Mesenchymal stem cell (in vitro differentiated cells and primary cell): ENCODE data around the gene PLGRKT.
"Not testable (repeated sequence)": the region's sequence is repeated elsewhere in the genome, so short reads cannot be mapped to it uniquely, and the experiment has no call there.

ENCODE experiments used
- DNase-seq: peaks from one replicate; pipeline ENCODE4 v3.0.0-alpha.2; 2013
- H2AFZ ChIP-seq: one replicate; pipeline ENCODE4 v1.6.1; 2013; ENCODE audit warnings: low read depth, mild to moderate bottlenecking, control low read depth, inconsistent platforms, low read length, moderate library complexity
- H2AK5ac ChIP-seq: 2 replicates; pipeline ENCODE4 v1.6.1; 2013; ENCODE audit warnings: low read length, moderate library complexity, mild to moderate bottlenecking, inconsistent platforms; ENCODE audit not compliant: severe bottlenecking
- H2BK120ac ChIP-seq: one replicate; pipeline ENCODE4 v1.6.1; 2013; ENCODE audit warnings: low read depth, mild to moderate bottlenecking, inconsistent platforms, low read length, moderate library complexity
- H2BK12ac ChIP-seq, 2 experiments: one replicate each; pipeline ENCODE4 v1.6.1; 2013; ENCODE audit warnings: inconsistent platforms in 2 of 2, low read length in 2 of 2, mild to moderate bottlenecking in 2 of 2, moderate library complexity in 2 of 2, control low read depth in 1 of 2
- H2BK15ac ChIP-seq: one replicate; pipeline ENCODE4 v1.6.1; 2013; ENCODE audit warnings: mild to moderate bottlenecking, low read depth, inconsistent platforms; ENCODE audit not compliant: poor library complexity, severe bottlenecking
- H2BK5ac ChIP-seq: 2 replicates; pipeline ENCODE4 v1.6.1; 2013; ENCODE audit warnings: low read depth, mild to moderate bottlenecking, low read length, control low read depth, inconsistent platforms; ENCODE audit not compliant: poor library complexity, severe bottlenecking
- H3K14ac ChIP-seq, 2 experiments: one replicate each; pipeline ENCODE4 v1.6.1; 2013; ENCODE audit warnings: inconsistent platforms in 2 of 2, low read length in 2 of 2, control low read depth in 1 of 2, mild to moderate bottlenecking in 1 of 2, moderate library complexity in 1 of 2
- H3K18ac ChIP-seq, 2 experiments: one replicate each; pipeline ENCODE4 v1.6.1; 2013; ENCODE audit warnings: inconsistent platforms in 2 of 2, low read length in 2 of 2, control low read depth in 1 of 2, low read depth in 1 of 2, mild to moderate bottlenecking in 1 of 2
- H3K23ac ChIP-seq, 2 experiments: one replicate each; pipeline ENCODE4 v1.6.1; 2013; ENCODE audit warnings: inconsistent platforms in 2 of 2, low read length in 2 of 2, mild to moderate bottlenecking in 2 of 2, moderate library complexity in 2 of 2, control low read depth in 1 of 2
- H3K27ac ChIP-seq: 2 replicates; pipeline ENCODE4 v1.5.1; 2013; ENCODE audit warnings: mild to moderate bottlenecking, moderate library complexity, low read length, control low read depth, inconsistent platforms; ENCODE audit not compliant: poor library complexity, severe bottlenecking
- H3K27me3 ChIP-seq, 2 experiments: 2 replicates each; pipeline versions ENCODE4 v1.6.1 to v1.7.0; 2013; ENCODE audit warnings: low read length in 2 of 2, mild to moderate bottlenecking in 2 of 2, moderate library complexity in 2 of 2, control low read depth in 1 of 2, inconsistent platforms in 1 of 2; ENCODE audit not compliant: control insufficient read depth in 1 of 2, insufficient read depth in 1 of 2
- H3K36me3 ChIP-seq, 2 experiments: 2 replicates each; pipeline versions ENCODE4 v1.6.1 to v1.7.0; 2013; ENCODE audit warnings: low read length in 2 of 2, control low read depth in 1 of 2, inconsistent platforms in 1 of 2, low read depth in 1 of 2, mild to moderate bottlenecking in 1 of 2; ENCODE audit not compliant: insufficient read depth in 2 of 2, control insufficient read depth in 1 of 2
- H3K4ac ChIP-seq, 2 experiments: one replicate each; pipeline ENCODE4 v1.6.1; 2013; ENCODE audit warnings: inconsistent platforms in 2 of 2, low read length in 2 of 2, mild to moderate bottlenecking in 2 of 2, moderate library complexity in 2 of 2, control low read depth in 1 of 2, low read depth in 1 of 2
- H3K4me1 ChIP-seq: 2 replicates; pipeline ENCODE4 v1.6.1; 2013; ENCODE audit warnings: low read depth, low read length, control low read depth; ENCODE audit not compliant: control insufficient read depth, insufficient read depth
- H3K4me2 ChIP-seq: 2 replicates; pipeline ENCODE4 v1.6.1; 2013; ENCODE audit warnings: low read length, mild to moderate bottlenecking, inconsistent platforms; ENCODE audit not compliant: poor library complexity, severe bottlenecking
- H3K4me3 ChIP-seq, 2 experiments: 2 replicates each; pipeline versions ENCODE4 v1.5.1 to v1.7.0; 2013; ENCODE audit warnings: low read length in 2 of 2, mild to moderate bottlenecking in 2 of 2, control low read depth in 1 of 2, low read depth in 1 of 2; ENCODE audit not compliant: insufficient read depth in 1 of 2
- H3K79me1 ChIP-seq: replicated peaks from 2 replicates; pipeline ENCODE4 v1.6.1; 2013; ENCODE audit warnings: mild to moderate bottlenecking, control low read depth, low read length, inconsistent platforms; ENCODE audit not compliant: poor library complexity, severe bottlenecking
- H3K9ac ChIP-seq: 2 replicates; pipeline ENCODE4 v1.7.0; 2013; ENCODE audit warnings: mild to moderate bottlenecking, low read length, moderate library complexity
- H3K9me3 ChIP-seq: 2 replicates; pipeline ENCODE4 v1.7.0; 2013; ENCODE audit warnings: mild to moderate bottlenecking, low read length; ENCODE audit not compliant: control insufficient read depth
- H4K8ac ChIP-seq: one replicate; pipeline ENCODE4 v1.6.1; 2013; ENCODE audit warnings: inconsistent platforms, mild to moderate bottlenecking, low read length, moderate library complexity
- H4K91ac ChIP-seq: one replicate; pipeline ENCODE4 v1.6.1; 2013; ENCODE audit warnings: mild to moderate bottlenecking, low read length, inconsistent platforms
- WGBS: methylation state at CpG from one replicate; pipeline ENCODE4 v1.1.7; 2013; ENCODE audit warnings: mixed read lengths; 5-methylcytosine and 5-hydroxymethylcytosine counted together

The PLGRKT gene

DNA sequence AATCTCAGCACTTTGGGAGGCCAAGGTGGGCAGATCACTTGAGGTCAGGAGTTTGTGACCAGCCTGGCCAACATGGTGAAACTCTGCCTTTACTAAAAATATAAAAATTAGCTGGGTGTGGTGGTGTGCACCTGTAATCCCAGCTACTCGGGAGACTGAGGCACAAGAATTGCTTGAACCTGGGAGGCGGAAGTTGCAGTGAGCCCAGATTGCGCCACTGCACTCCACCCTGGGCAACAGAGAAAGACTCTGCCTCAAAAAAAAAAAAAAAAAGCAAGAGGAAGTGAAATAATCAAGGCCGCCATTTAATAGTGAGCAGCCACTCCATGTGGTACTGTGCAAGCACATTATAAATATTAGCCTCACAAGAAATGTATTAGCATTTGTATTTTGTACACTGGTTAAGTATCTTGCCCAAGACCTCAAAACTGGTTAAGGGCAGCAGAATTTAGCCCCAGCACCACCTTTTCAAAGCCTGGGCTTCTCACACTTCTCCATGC is 27.2 kb upstream of the PLGRKT start:
- not testable (repeated sequence) for H3K79me1 ChIP-seq
- 100% methylated on average over 3 of the region's 4 CpGs for WGBS

DNA sequence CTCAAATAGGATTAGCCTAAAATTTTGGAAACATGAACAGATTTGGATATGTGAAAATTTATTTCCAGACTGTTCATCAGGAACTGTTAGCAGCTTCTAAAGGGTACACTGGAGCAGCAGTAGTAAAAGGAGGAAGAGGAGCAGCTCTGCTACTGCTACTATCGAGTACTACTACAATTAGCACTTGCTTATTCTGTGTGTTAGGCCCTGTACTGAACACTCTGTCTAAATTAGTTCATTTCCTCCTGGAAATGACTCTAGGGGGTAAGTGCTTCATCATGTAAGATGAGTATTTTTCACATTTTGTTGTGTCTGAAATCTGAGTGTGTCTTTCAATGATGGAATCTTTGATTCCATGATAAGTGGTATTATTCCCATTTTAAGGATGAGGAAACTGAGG is 22.4 kb upstream of the PLGRKT start:
- no peak overlapping the region for H3K4me2 ChIP-seq
- H3K23ac ChIP-seq = no peak overlapping the region
- no peak overlapping the region for H3K9ac ChIP-seq
- H3K9me3 ChIP-seq = no peaks in the 10 kb centered on the region
- no peak overlapping the region for H2AK5ac ChIP-seq
- no peak overlapping the region for H2BK120ac ChIP-seq
- no peak overlapping the region for H3K14ac ChIP-seq
- H3K4me3 ChIP-seq = no peak overlapping the region
- peaks cover 0 to 4% of the 10 kb centered on the region in 2 experiments for H3K36me3 ChIP-seq
- WGBS = 100% methylated on average over 1 of the region's 1 CpG
- H3K4me1 ChIP-seq = no peaks in the 10 kb centered on the region
- no peaks in the 10 kb centered on the region for H3K27me3 ChIP-seq
- H3K18ac ChIP-seq = no peak overlapping the region
- H3K79me1 ChIP-seq = no peaks in the 10 kb centered on the region
- H4K8ac ChIP-seq = no peak overlapping the region
- no peak overlapping the region for H2BK15ac ChIP-seq
- DNase-seq = no peak
- H4K91ac ChIP-seq = no peak overlapping the region
- no peak overlapping the region for H3K4ac ChIP-seq
- H2AFZ ChIP-seq = no peak overlapping the region
- no peak overlapping the region for H2BK12ac ChIP-seq
- no peak overlapping the region for H2BK5ac ChIP-seq
- H3K27ac ChIP-seq = no peak overlapping the region

More for the DNA sequence above, 27.2 kb upstream of the PLGRKT start:
- H3K4ac ChIP-seq, H4K8ac ChIP-seq, H3K4me2 ChIP-seq, H3K27ac ChIP-seq, H3K4me3 ChIP-seq, DNase-seq, H2BK12ac ChIP-seq, H3K9me3 ChIP-seq, H3K23ac ChIP-seq, H3K14ac ChIP-seq, H3K9ac ChIP-seq, H2BK5ac ChIP-seq, H3K18ac ChIP-seq, H2BK120ac ChIP-seq, H3K36me3 ChIP-seq, H3K27me3 ChIP-seq, H4K91ac ChIP-seq, H3K4me1 ChIP-seq, H2BK15ac ChIP-seq, H2AK5ac ChIP-seq, H2AFZ ChIP-seq: not testable (repeated sequence)

DNA sequence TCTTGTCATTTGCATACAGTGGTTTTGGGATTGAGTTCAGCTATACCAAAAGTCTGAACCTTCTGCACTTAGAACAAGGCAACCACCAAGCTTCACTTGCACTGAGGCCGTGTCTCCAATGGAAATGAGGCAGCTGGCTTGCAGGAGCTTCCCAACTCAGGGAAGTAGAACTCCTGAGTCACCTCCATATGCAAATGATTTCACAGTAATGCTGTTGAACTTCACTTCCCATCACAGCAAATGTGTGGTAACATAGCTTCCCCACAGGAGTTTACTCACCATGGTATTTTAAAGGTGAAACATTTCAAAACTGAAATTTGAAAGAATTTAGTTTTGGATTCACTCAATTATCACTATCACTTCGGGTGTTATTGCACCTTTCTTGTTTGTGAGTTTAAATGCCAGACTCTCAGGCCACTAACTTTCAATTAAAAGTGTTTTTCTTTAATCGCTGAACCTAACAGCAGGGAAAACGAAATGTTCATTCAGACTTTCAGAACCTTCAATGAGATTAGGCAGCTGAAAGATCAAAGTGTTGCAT is 21.6 kb upstream of the PLGRKT start:
- Histone ChIP-seq H3K14ac (no peak overlapping the region), H3K9ac (no peak overlapping the region), H2BK12ac (no peak overlapping the region), H2BK5ac (no peak overlapping the region), H3K9me3 (no peaks in the 10 kb centered on the region), H3K27me3 (no peaks in the 10 kb centered on the region), H3K4me1 (no peaks in the 10 kb centered on the region), H3K79me1 (no peaks in the 10 kb centered on the region), H2BK120ac (no peak overlapping the region), H2AK5ac (no peak overlapping the region), H3K4me3 (no peak overlapping the region), H3K18ac (no peak overlapping the region), H4K8ac (no peak overlapping the region), H4K91ac (no peak overlapping the region), H2AFZ (no peak overlapping the region), H3K4ac (no peak overlapping the region), H3K4me2 (no peak overlapping the region), H3K36me3 (peaks cover 0 to 2% of the 10 kb centered on the region in 2 experiments), H2BK15ac (no peak overlapping the region), H3K23ac (no peak overlapping the region), H3K27ac (peak overlapping the region; percentile 8)
- peak; percentile 24 for DNase-seq
- 83% methylated on average over 4 of the region's 4 CpGs for WGBS

DNA sequence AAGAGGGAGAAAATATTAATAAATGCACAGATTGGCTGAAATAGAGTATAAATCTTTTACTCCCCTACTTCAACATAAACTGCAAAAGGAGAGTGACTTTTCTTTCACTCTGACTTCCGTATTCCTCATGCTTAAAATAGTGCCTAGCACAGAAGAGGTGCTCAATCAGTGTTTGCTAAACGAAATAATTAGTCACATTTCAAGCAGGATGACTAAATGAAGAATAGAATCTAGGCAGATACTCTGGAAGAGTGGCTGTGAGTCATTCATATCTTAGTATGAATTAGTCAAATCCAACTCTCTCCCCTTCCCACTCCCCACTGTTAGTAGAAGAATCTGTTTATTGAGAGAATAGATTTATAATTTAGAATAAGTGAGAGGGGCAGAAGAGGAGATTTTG is 17.5 kb upstream of the PLGRKT start:
- H3K4me1 ChIP-seq = peaks cover 2% of the 10 kb centered on the region
- no peak overlapping the region for H4K91ac ChIP-seq
- H3K4me2 ChIP-seq = no peak overlapping the region
- DNase-seq = peak; percentile 76
- no peak overlapping the region for H3K18ac ChIP-seq
- no peak overlapping the region for H2BK15ac ChIP-seq
- H3K14ac ChIP-seq = no peak overlapping the region
- H3K9ac ChIP-seq = peak overlapping the region; percentile 63
- no peak overlapping the region for H2AFZ ChIP-seq
- peaks cover 2% of the 10 kb centered on the region for H3K79me1 ChIP-seq
- H2BK120ac ChIP-seq = no peak overlapping the region
- H3K4me3 ChIP-seq = peak overlapping the region in 1 of 2 experiments; percentile 26
- no peaks in the 10 kb centered on the region for H3K36me3 ChIP-seq
- H4K8ac ChIP-seq = no peak overlapping the region
- H3K27me3 ChIP-seq = no peaks in the 10 kb centered on the region
- no peak overlapping the region for H3K4ac ChIP-seq
- H2BK12ac ChIP-seq = no peak overlapping the region
- H2AK5ac ChIP-seq = no peak overlapping the region
- no peak overlapping the region for H3K23ac ChIP-seq
- no peak overlapping the region for H2BK5ac ChIP-seq
- peak overlapping the region; percentile 54 for H3K27ac ChIP-seq
- no peaks in the 10 kb centered on the region for H3K9me3 ChIP-seq
- WGBS = 0% methylated on average over 1 of the region's 2 CpGs
